GM15510 (cell line): ENCODE measurements around the gene ZFYVE1.

ENCODE experiments used
- POLR2A ChIP-seq: IDR thresholded peaks from 3 replicates; pipeline ENCODE4 v1.6.1; 2011; ENCODE audit warnings: borderline replicate concordance; ENCODE audit not compliant: insufficient read length; ENCODE audit errors: extremely low read depth

The ZFYVE1 gene

DNA sequence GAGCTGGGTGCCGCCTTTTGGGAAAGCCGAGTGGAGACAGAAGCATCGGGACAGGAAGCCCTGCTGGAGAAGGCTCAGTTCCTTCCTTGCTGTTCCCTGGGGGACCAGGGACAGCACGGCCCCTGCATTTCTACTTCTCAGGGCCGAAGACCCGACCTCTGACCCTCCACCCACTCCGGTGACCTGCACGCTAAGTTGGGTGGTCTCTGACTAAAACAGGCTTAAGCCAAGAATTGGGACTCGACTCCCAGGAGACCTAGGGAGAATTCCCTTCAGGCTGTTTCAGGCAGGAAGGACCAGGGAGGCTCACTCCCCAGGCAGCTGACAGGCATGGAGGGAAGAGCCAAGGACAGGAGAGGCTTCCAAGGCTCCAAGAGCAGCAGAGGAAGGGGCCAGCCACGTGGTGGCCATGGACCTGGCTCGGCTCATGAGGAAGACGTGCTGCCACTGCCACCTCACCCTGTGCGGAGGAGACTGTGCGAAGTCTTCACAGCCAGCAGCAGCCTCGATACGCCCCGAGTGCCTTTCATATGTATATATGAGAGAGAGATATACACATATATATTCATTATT lies 56.8 kb downstream of the ZFYVE1 start:
- no peak for TF ChIP-seq POLR2A

- no peak for TF ChIP-seq POLR2A
These were observed 58.6 kb downstream of the ZFYVE1 start for GRCh38 chr14:72968316-72968715.

- no peak for TF ChIP-seq POLR2A
These were observed 60.9 kb downstream of the ZFYVE1 start for GRCh38 chr14:72966038-72966437.

- no peak for TF ChIP-seq POLR2A
These were observed 61.7 kb downstream of the ZFYVE1 start for GRCh38 chr14:72965249-72965648.

- TF ChIP-seq POLR2A = no peak
These were observed 64.0 kb downstream of the ZFYVE1 start for GRCh38 chr14:72962829-72963312.

DNA sequence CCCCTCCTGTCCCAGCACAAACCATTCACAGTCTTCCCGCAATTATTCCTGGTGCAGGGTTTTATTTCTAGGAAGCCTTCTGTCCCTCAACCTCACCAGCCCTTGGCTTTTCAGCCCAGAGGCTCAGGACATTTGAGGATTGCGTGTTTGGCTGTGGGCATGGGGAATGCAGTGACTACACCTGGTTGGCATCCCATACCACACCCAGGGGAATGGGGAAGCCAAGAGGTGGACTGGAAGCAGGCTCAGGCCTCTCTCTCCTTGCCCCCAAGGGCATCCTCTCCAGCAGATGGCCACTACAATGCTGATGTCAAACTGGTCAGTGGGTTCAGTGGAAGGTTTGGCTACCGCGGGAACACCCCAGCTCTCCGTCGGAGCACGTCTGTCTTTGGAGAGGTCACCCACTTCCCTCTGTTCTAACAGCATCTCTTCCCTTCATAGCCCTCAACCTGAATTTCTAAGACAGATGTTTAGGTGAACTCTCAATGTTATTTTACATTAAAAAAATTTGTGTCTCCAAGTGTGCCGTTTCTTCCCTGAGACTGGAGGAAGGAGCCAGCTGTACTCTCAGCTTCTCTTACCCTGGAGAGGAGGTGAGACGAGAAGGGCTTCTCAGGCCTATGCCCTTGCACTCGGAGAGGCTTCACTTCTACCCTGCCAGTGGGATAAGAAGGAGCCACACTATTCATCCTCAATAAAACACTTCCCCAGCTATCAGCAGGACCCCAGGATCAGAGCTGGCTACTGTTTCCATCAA lies 65.1 kb downstream of the ZFYVE1 start:
- TF ChIP-seq POLR2A = no peak

DNA sequence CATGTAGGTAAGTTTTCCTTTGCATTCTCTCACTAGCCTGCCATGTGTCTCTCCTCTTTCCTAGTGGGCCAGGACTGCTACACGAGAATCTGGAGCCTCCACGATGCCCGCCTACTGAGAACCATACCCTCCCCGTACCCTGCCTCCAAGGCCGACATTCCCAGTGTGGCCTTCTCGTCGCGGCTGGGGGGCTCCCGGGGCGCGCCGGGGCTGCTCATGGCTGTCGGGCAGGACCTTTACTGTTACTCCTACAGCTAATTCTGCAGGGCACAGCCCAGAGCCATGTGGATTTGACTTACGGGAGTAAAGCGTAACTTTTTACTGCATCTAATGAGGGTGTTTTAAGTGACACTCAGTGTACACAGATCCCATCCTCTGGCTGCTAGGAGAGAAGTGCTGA lies 68.4 kb downstream of the ZFYVE1 start:
- no peak for TF ChIP-seq POLR2A

DNA sequence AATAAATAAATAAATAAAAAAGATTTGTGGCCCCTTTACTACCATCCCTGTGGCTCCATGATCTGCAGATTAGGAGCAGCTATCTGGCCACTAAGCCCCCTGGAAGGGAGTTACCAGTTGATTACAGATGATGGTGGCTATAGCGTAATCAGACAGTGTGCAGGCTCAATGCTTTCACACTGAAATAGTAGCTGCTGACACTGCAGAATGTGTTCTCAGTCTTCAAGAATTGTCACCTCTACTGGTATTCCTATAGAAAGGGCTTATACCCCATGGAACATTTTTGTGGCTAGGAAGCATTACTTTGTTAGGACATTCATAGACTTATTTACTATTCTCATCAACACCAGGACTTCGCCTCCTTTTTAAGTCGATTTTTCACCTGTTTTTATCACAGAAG lies 69.7 kb downstream of the ZFYVE1 start:
- TF ChIP-seq POLR2A = no peak

DNA sequence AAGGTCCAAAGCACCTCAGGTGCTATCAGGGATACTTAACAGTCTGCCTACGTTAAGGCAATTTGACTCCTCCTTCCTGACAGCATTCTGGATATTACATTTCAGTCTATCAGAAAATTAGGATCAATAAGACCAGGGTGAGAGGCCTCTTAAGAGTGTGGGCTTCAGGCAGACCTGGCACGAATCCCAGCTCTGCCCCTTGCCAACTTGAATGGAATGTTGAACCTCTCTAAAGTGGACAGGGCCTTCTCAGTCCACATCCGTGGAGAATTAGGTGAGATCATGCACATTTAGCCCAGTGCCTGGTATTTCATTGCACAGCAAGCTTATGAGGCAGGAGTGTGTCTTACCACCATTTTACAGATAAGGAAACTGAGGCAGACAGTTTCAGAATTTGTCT lies 74.7 kb downstream of the ZFYVE1 start:
- no peak for TF ChIP-seq POLR2A

DNA sequence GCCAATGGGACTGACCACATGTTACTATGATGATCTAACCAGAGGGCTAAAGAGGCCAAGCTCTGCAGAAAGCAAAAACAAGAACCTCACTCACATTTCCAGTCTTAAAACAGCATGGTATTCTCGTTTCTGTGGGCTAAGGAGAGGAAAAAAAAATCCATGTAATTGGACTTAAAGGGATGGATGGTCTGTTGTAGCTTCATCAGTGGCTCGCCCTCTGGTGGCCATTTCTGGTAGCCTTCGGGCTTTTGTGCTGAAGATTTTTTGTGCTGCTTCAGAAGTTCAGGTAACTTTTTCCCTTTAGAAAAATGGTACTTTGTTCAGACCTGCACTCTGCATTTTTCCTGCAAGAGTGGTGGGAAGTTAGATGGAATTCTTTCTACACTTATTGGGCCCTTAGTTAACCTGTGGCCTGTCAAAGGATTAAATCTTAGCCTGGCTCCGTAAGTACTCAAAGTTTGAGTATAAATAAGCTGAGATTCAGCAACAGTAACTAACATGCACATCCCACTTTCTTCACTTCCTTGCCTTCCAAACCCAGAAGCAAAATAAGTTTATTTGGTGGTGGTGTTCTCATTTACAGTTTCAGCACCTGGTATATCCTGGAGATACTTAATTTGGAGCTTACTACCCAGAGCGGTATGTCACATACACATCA lies 78.3 kb downstream of the ZFYVE1 start:
- TF ChIP-seq POLR2A = no peak

GRCh38 chr14:72947366-72948160 lies 79.3 kb downstream of the ZFYVE1 start:
- no peak for TF ChIP-seq POLR2A

GRCh38 chr14:72946491-72946890 lies 80.4 kb downstream of the ZFYVE1 start:
- TF ChIP-seq POLR2A = no peak

DNA sequence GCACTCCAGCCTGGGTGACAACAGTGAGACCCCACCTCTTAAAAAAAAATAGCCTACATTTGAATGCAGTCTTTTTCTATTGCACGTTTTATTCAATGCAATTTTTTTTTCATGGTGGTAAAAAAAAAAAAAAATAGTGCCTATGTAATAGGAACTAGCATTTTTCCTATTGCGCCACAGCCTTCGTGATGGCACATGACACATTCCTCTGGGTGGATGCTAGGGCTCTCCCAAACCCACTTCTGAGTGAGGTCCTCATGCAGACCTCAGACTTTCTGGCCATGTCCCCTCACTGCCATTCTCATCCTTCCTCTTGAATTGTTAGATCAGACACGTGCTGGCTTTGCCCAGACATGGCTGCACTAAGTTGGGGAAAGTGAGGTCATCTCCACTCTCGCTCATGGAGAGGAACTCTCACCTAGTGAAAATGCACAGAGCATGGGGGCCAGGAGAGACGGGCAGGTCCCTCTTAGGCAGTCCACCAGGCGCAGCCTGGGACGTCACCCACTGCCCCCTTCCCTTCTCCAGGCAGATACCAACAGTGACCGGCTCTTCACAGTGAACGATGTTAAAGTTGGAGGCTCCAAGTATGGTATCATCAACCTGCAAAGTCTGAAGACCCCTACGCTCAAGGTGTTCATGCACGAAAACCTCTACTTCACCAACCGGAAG lies 81.4 kb downstream of the ZFYVE1 start:
- TF ChIP-seq POLR2A = no peak

DNA sequence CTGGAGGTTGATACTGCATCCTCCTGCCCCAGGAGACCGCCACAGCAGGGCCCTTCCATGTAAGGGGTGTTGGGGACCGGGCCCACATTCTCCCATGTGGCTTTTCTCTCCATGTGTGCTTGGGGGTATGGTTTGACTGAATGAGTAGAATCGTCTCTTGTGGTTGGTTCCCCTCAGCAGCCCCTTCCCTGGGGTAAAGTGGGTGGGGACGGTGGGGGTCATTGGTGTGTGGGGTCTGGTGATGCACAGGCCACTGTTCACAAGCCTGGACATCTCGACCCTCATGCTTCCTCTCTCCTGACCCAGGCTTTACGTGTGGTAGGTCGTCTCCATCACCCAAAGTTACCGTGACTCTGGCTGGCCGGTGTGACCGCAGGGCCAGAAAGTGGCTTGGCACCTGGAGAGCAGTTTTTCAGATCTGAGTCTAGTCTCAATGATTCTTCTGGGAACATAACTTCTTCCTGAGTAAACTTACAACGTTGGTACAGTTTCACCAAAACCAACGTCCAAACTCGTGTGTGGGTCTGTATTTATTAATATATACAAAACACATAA lies 83.0 kb downstream of the ZFYVE1 start:
- no peak for TF ChIP-seq POLR2A
